NCI-H2029 treated with DMSO at 0.1 percent for 48 hours (cell line): ENCODE measurements around the gene RPS3.

Experiments
- DNase-seq: peaks from one replicate; lab custom pipeline; 2025; lab: John Stamatoyannopoulos, UW

The RPS3 gene

DNA sequence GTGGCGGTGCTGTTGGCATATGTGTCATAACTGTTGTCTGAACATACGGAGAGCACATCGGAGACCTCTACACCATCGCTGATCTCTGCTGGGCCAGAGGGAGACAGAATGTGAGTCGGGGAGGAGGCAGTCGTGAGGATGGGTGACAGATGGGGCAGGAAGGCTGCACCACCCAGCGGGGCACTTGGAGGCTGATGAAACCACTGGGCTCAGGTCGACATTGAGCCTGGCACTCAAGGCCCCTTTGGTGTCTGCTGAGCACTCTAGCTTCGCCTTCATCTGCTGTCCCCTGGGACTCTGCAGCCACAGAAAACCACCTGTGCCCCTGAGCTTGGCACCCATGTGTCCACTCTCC is 36.2 kb downstream of the RPS3 start:
- DNase-seq, result no peak

DNA sequence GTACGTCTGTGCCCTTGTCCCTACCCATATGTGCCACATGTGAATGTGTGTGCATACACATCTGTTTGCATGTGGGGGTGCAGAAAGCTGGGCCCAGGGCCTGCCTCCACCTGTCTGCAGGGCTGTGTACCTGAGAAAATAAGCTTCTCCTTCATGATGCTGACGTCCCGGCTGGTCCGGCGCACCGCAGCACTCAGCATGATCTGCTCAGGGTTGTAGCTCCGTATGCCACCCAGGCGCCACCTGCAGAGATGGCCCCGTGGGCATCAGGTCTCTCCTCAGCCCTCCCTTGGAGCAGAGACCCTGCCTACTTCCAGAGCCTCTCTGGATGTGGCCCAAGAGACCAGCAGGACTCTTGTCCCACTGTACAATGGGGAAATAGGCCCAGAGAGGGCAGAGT is 37.5 kb downstream of the RPS3 start:
- DNase-seq, result no peak

DNA sequence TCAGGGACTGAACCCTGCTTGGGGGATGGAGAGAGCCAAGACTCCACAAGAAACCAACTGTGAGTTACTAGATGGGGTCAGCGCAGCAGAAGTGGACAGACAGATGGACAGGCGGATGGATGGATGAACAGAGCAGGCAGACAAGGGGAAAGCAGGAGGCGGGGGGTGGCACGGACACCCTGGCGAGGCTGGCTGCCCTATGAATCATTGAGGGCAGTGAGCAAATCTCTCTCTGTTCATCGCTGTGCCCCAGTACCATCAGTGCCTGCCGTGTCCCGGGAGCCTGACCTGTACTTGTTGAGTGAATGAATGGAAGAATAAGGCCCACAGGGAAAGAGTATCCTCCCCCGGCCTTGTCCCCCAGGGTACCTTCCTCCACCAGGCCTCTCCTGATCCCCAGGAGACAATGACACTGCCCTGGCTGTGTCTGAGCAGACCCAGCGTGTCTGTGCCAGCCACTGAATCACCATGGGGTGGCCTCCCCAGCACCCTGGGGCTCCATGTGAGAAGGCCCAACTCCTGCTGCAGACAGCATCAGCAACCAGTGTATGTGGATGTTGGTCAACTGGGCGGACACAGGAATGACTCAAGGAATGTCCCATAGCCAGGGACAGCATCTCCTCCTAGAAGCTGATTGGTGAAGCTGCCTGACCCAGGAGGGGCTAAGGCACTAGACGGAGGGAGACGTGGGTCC is 38.8 kb downstream of the RPS3 start:
- DNase-seq, result no peak

DNA sequence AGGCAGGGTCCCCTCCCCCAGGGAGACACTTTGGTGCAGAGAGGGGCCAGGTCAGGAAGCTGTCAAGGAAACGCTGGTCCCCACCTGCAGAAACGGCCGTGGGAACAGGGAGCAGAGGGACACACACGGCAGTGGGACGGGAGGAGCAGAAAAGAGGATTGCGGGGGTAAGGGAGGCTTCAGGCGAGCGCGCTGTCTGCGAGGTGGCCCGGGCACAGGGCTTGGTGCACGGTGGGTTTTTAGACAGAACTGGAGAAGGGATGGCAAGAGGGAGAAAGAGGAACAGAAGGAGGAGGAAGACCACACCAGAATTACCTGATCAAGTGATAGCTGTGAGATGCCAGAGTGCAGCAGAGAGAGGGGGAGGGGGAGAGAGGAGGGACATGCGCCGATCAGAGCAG is 39.7 kb downstream of the RPS3 start:
- no peak for DNase-seq

DNA sequence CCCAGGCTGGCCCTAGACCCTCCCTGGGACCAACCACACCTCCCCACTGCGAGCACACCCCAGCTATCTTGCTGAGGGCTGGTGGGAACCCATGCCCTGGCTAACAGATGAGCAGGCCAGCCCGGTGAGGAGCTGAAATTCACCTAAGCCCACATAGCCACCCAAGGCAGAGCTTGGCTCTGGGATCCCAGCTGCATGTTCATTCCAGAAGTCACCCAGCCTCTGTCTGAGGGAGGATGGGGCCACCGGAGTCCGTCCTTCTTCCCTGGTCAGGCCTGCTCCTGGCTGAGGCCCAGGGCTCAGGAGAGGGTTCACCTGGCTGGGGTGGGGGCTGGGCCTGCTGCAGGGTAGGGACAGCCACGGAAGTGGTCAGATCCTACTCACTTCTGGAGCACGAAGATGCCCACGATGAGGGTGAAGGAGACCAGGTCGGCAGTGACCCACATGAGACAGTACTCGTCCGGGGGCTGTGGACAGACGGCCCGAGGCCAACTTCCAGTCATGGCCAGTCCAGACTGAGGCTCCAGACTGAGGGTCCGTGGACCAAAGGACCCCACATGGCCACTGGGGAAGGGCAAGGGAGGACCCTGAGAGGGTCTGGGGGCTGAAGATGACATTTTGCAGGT is 40.3 kb downstream of the RPS3 start:
- no peak for DNase-seq

DNA sequence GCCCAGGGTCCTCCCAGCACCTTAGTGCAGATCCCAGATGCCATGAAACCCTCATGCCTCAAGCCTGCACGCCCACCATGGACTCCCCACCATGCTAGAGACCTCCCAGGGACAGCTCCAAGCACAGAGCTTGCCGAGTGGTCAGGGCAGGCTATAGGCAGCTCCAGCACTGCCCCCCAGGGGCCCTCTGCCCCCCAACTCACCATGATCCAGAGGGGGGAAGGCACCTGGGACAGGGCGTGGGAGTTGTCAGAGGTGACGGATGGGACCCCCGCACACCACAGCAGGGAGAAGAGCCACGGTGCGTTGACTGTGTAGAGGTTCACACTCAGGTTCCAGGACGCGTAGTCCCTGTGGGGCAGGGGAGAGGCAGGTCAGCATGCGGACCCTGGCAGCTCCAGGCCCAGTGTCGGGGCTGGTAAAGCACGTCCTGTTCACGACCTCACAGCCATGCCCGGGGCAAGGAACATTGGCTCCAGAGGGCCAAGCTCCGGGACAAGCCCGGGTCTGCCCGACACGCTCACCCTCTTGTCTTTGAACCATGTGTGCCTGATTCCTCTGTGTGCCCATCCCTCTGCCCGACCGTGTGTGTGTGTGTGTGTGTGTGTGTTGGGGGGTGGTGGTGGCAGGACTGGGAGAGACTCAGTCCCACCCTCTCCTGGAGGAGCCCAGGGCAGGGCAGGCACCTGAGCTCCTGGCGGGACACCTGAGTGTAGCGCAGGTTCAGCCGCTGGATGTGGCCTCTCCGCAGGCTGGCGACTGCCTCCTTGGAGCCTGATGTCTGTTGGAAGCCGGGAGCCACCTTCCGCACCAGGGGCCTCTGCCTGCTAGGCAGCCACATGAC is 41.9 kb downstream of the RPS3 start:
- DNase-seq, result no peak

DNA sequence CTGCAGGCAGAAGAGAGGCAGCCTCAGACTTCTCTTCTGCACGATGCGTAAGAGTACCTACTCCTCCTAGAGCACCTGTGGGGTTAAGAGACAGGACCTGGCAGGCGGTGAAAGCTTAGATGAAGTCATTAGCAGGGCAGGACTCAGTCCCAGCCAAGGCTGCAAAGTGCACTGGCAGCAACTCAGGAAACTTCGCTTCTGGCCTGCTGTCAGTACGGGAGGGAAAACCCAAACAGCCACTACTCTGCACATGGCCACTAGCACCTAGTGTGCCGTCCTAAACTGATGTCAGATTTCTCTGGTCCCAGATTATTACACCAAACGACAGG is 42.5 kb downstream of the RPS3 start:
- DNase-seq, result no peak

DNA sequence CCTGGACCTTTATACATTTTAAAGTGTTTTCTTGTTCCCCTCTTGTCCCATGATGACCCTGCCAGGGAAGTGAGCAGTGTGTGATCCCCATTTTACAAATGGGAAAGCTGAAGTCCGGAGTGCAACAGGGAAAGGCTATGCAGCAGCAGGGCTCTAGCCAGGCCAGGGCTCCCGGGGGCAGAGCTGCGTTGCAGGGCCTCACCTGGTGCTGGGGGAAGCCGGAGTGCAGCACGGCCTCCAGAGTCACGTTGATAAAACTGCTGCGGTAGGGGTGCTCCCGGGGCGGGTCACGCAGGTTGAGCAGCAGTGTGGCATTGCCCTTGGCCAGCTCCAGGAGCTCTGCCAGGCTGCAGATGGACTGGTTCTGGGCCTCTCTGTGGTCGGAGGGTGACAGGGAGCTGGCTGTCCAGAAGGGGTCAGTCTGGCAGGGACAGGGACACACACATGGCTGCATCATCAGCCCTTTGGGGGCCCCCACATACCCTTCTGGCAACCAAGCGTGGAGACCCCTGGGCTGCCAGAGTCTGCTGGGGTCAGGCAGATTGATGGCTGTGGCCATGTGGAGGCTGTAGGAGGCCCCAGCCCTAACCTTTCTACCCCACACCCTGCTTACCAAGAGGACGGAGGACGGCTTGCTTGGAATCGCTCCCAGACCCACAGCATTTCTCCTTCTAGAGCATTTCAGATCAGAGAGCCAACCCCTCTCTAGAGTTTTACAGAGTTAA is 43.0 kb downstream of the RPS3 start:
- no peak for DNase-seq

DNA sequence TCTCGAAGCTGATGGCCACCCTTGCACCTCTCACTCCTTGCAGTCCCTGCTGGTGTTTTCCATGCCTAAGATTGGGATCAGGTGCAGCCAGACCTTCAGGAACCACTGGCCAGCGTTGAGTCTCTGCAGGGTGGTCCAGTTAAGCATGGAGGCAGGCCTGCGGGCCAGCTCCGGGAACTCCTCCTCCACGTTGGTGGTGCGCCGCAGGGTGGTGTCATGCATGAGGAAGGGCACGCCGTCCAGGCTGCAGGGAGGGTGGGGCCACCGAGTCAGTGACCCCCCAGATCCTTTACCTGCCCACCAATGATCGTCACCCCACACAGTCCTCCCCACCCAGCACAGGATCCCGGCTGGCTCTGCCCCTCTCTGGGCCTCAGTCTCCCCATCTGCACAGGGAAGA is 43.7 kb downstream of the RPS3 start:
- DNase-seq, result no peak

DNA sequence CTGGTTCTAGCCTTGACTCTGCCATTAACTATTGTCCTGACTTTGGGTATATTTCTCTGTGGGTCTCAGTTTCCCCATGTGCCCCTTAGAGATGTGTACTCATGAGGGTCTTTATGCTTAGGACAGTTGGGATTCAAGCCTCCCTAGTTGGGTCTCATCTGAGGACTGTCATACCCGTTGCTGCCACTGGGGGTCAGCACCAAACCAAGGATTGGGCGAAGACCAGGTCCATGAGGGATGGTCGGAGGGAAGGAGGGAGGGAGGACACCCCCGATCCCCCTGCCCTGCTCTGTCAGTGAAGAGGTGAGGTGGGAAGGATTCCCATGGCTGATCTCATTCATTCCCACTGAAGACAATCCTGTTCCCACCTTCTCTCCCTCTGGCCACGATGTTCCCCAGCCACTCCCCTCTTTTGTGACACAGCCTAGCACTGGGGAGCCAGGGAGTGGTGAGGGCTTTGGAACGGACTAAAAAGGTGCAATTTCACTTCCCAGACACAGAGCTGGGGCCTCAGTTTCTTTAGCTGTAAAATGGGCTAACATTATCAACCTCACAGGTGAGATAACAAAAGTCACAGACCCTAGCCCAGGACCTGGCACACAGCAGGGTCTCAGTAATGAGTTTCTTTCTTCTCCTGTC is 46.1 kb downstream of the RPS3 start:
- no peak for DNase-seq

DNA sequence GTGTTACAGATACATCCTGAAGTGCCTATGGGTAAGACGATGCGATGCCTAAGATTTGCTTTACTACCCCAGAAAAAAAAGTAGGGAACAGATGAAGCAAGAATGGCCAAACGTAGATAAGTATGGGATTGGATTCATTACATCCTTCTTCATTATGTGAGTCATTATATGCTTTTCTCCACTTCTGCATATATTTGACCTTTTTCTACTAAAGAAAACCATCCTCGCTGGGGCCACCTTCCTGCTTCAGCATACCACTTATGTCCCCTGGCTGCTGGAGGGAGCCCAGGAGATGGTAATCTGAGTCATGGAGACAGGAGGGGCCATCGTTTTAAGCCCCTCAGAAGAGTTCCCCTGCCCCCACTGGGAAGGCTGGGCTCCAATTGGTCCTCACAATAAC is 48.1 kb downstream of the RPS3 start:
- no peak for DNase-seq

DNA sequence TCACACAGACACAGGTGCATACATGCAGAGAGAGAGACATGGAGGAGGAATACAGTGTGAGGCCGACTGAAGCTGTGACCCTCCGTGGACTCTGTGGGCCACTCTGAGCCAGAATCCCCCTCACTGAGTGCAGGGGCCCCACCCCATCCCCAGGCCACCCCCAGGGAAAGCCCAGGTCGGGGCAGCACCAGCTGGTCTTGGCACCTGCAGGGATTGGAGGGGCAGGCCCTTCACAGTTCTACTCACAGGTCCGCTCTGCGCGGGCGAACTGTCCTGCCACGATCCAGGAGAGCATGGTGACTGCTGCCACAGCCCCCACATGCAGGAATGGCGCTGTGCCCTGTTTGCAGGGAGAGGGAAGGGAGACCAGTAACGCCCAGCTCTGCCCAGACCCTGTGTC is 50.0 kb downstream of the RPS3 start:
- no peak for DNase-seq

DNA sequence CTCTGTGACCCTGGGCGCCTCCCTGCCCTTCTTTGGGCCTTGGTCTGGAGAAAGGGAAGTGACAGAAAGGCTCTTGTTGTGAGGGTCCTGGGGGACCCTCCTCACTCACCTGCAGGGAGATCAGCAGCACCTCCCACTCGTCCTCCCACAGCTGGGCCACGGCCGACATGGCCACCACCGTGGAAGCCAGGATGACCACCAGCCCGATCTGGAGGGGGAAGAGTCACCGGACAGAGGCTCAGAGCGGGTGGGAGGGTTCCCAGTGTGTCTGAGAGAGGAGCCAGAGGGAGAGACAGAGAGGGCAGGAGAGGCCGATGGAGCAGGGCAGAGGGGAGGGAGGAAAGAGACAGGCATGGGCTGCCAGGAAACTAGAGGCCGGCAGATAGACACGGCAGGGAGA is 50.5 kb downstream of the RPS3 start:
- no peak for DNase-seq

DNA sequence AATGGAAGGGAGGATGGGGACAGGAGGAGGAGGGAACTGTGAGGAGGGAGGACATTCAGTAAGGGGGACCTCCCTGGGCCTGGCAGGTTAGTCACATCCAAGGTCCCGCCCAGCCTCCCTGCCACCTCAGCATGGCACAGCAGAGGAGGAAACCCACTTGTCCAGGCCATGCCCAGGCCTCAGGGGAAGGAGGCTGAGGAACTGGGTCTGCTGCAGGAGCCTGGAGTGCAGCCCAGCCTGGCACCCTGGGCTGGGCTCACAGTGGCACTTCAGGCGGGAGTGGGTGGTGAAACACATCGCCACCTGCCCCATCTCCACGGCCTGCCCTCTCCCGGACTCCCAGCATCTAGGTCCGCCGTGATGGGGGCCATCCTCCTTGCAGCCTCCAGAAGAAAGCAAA is 50.9 kb downstream of the RPS3 start:
- DNase-seq, result no peak

DNA sequence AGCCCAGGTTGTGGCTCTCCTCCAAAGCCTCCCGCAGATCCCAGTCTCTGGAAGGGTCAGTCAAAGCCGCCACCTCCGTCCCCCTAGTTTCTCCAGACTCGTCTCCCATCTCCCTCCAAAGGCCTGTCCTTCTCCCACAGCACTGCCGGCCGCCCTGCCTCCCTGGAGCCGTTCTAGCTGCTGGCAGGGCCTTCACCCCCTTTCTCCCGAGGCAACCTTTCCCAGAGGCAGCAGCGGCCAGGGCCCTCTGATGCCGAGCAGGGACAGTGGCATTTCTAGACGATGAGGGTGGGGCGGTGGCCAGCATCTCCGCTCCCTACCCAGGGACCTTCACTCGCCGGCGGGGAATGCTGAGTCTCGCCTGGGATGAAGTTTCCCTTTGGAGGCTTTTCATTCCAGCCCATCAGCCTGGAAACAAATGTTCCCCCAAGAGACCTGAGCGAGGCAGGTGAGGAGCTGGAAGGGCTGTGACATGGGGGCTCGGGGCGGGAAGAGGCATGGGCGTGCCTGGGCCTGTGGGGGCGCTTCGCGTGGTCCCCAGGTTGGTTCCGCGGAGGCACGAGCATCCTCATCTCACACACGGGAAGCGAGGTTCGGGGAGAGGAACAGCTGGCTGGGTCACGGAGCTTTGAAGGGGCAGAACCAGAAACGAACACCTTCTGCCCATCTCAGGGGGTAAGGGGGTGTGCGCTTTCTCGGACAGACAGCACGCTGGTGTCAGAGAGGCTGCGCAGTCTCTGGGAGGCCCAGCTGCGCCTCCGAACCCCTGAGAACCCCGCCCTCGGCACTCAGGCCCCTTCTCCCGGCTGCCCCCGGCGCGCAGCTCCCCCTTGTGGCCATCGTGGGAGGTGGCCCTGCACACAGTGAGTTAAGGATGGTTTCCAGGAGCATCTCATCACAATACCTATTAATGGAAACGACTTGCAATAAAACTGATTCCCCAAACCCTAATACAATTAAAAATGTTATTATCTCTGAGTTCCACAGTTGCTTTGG is 51.8 kb downstream of the RPS3 start:
- DNase-seq, result no peak

DNA sequence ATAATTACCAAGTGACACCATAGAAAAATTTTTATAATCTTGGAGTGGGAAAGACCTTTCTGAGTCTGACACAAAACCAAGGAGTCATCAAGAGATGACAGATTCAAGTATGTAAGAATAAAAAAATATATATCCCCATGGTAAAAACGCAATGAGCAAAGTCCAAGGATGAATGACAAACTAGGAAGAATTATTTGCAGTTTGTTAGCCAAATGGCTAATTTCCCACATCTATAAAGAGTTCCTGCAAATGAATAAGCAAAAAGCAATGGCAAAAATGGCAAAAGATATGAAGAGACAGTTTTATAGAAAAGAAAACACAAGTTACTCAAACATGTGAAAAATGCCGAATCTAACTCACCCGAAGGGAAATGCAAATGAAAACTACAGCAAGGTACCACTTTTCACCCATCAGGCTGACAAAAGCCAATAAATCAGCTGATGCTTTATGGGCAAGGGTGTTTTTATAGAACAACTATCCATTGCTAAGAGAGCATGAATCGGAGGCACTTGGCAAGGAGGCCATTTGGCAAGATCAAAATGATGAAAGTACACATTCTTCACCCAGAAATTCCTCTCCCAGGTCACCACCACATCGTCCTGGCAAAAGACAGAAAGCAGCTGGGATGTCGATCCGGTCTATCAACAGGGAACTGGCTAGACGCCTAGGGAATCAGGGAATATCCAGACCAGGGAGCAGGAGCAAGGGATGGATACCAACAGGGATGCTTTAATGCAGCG is 54.8 kb downstream of the RPS3 start:
- DNase-seq, result no peak

DNA sequence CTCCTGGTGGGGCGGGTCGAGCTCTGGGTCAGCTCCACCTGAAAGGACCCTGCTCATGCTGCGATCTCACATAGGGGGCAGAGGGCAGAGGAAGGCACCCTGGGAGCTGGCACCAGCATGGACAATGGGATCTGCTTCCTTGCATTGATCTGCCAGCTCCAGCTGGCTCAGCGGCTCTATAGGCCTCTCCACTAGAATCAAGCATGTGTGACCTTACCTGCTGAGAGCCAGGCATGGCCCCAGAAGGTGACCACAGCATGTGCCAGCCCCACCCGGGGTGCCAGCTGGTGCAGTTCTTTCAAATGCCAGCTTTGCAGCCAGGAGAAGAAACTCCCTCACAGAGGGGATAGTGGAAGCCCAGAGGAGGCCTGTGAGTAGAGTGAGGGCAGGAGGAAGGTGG is 55.7 kb downstream of the RPS3 start:
- no peak for DNase-seq
